ENCODE results near the gene SLC6A13. TPM values are rescaled to one million over a fixed set of nuclear protein-coding genes. Genes with fewer than 3 reads are reported as not detected.

The SLC6A13 gene
- total and polyA plus RNA-seq, 2 donors (not counting 3 experiments of a cell fraction or from before 2014, with no cell fraction given) = 0.14 TPM; not detected in 1

DNA sequence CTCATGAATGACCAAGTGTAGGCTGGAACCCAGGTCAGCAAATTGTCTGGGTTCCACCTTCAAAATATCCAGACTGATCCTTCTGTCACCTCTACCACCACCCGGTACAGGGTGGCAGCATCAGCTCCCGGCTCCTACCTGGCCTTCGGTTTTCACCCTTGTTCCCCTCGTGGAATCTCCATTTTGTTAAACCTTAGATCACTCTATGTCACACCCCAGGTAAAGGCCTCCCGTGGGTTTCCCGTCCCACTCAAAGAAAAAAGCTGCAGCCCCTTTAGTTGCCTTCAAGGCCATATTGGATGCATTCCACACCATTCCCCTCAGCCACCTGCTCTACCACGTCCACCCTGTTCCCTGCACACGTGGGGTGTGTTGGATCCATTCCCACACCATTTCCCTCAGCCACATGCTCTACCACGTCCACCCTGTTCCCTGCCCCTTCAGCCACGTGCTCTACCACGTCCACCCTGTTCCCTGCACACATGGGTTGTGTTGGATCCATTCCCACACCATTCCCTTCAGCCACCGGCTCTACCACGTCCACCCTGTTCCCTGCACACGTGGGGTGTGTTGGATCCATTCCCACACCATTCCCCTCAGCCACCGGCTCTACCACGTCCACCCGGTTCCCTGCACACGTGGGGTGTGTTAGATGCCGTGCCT, 23.8 kb downstream of the SLC6A13 start:
- H4K20me1 ChIP-seq (replicated peaks; ENCODE audit: control insufficient read depth, extremely low read depth, insufficient read depth, low read length) = no peaks in the 10 kb centered on the region
- no peak overlapping the region for H3K4me2 ChIP-seq (ENCODE audit: insufficient read depth, low read length)
- FAIRE-seq (no peak), DNase-seq (ENCODE audit: low read depth, low spot score) (no peak)
- dilution Hi-C loops (cut with MboI; ENCODE audit: extremely low pct_ligation_motif_present, low sequenced_read_pairs) (no loop called here), intact Hi-C loops (cut with micrococcal nuclease) (no loop called here)
- H3K27me3 ChIP-seq (ENCODE audit: control insufficient read depth in 2 of 2, insufficient read depth in 2 of 2, low read length in 2 of 2) = peaks cover 0 to 2% of the 10 kb centered on the region in 2 experiments
- no peaks in the 10 kb centered on the region for H3K9me1 ChIP-seq (replicated peaks; ENCODE audit: control insufficient read depth, extremely low read depth, insufficient read depth, low read length)
- BruUV-seq (replicated peaks) = no TSS peak
- H3K4me1 ChIP-seq (ENCODE audit: control insufficient read depth, extremely low read depth, insufficient read depth, low read length) = no peaks in the 10 kb centered on the region
- H3K9me3 ChIP-seq (replicated peaks; ENCODE audit: control insufficient read depth, insufficient read depth, low read length) = no peaks in the 10 kb centered on the region
- ChIA-PET CTCF (no interaction called here), POLR2A (no interaction called here)
- no peak overlapping the region for H3K4me3 ChIP-seq (replicated peaks in 1 of 3; ENCODE audit: insufficient read depth in 1 of 3, low read depth in 1 of 3, low read length in 3 of 3)
- no peaks in the 10 kb centered on the region for H3K36me3 ChIP-seq (ENCODE audit: control insufficient read depth in 2 of 2, extremely low read depth in 1 of 2, insufficient read depth in 2 of 2, low read length in 2 of 2)
- no peak overlapping the region for H3K27ac ChIP-seq (ENCODE audit: insufficient read depth, low read depth, low read length)
- no peaks in the 10 kb centered on the region for H3K79me2 ChIP-seq (ENCODE audit: control insufficient read depth, insufficient read depth, low read length)
- TF ChIP-seq FOS (IDR thresholded peaks at IDR 0.05; ENCODE audit: borderline replicate concordance, insufficient read depth, low read length) (no peak), GATA2 (IDR thresholded peaks at IDR 0.05; ENCODE audit: insufficient read depth, insufficient read length, low read depth, low read length) (no peak), JUN (IDR thresholded peaks at IDR 0.05; ENCODE audit: borderline replicate concordance, insufficient read depth, insufficient read length, low read depth) (no peak), POLR2A (IDR thresholded peaks at IDR 0.05; ENCODE audit: low read depth, low read length) (no peak)
- no peak overlapping the region for H2AFZ ChIP-seq (ENCODE audit: low read depth, low read length)
- no peak overlapping the region for H3K9ac ChIP-seq (replicated peaks; ENCODE audit: extremely low read depth, insufficient read depth, low read length)

DNA sequence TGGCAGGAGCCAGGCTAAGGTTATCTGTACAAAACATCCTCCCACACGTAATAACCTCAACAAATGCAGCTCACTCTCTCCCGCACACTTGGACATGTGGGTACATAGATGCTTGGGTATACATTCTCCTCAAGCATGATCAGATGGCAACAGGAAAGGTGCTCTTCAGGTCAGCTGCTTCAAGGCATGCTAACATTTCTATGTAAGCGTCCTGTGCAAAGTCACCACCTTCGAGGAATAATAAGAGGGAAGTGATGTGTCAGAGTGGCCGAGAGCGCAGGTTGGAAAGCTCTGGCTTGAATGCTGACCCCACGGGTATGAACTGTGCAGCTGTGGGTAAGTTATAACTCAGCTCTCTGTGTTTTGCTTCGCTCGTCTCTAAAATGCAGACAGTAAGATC, 24.5 kb downstream of the SLC6A13 start:
- no peak overlapping the region for H2AFZ ChIP-seq (ENCODE audit: low read depth, low read length)
- no peaks in the 10 kb centered on the region for H3K9me1 ChIP-seq (replicated peaks; ENCODE audit: control insufficient read depth, extremely low read depth, insufficient read depth, low read length)
- H3K27ac ChIP-seq (ENCODE audit: insufficient read depth, low read depth, low read length) = no peak overlapping the region
- H3K4me1 ChIP-seq (ENCODE audit: control insufficient read depth, extremely low read depth, insufficient read depth, low read length) = no peaks in the 10 kb centered on the region
- FAIRE-seq (no peak), DNase-seq (ENCODE audit: low read depth, low spot score) (no peak)
- no TSS peak for BruUV-seq (replicated peaks)
- no peaks in the 10 kb centered on the region for H3K79me2 ChIP-seq (ENCODE audit: control insufficient read depth, insufficient read depth, low read length)
- no peak overlapping the region for H3K4me3 ChIP-seq (replicated peaks in 1 of 3; ENCODE audit: insufficient read depth in 1 of 3, low read depth in 1 of 3, low read length in 3 of 3)
- H3K36me3 ChIP-seq (ENCODE audit: control insufficient read depth in 2 of 2, extremely low read depth in 1 of 2, insufficient read depth in 2 of 2, low read length in 2 of 2) = no peaks in the 10 kb centered on the region
- intact Hi-C loops (cut with micrococcal nuclease) (no loop called here), dilution Hi-C loops (cut with MboI; ENCODE audit: extremely low pct_ligation_motif_present, low sequenced_read_pairs) (no loop called here)
- H3K4me2 ChIP-seq (ENCODE audit: insufficient read depth, low read length) = no peak overlapping the region
- no peak overlapping the region for H3K9ac ChIP-seq (replicated peaks; ENCODE audit: extremely low read depth, insufficient read depth, low read length)
- no peaks in the 10 kb centered on the region for H4K20me1 ChIP-seq (replicated peaks; ENCODE audit: control insufficient read depth, extremely low read depth, insufficient read depth, low read length)
- POLR2A ChIA-PET = no interaction called here
- CTCF ChIA-PET = no interaction called here
- H3K9me3 ChIP-seq (replicated peaks; ENCODE audit: control insufficient read depth, insufficient read depth, low read length) = no peaks in the 10 kb centered on the region
- H3K27me3 ChIP-seq (ENCODE audit: control insufficient read depth in 2 of 2, insufficient read depth in 2 of 2, low read length in 2 of 2) = no peaks in the 10 kb centered on the region
- no peak for TF ChIP-seq POLR2AphosphoS5 (IDR thresholded peaks at IDR 0.05; ENCODE audit: insufficient read depth, low read depth, low read length)

All from endothelial cell of umbilical vein (primary cell).